H7 (cell line): Measurements from ENCODE around the gene MACF1. TPM values are rescaled to one million over a fixed set of nuclear protein-coding genes. Genes with fewer than 3 reads are reported as not detected.
A peak's percentile ranks its signal among the peaks of the same experiment; 100 is the strongest.

ENCODE experiments used
- DNase-seq: peaks from one replicate; pipeline ENCODE4 v3.0.0; 2012
- H3K27me3 ChIP-seq: 2 replicates; pipeline ENCODE4 v1.6.0; 2011; ENCODE audit warnings: mild to moderate bottlenecking, low read length; ENCODE audit not compliant: control insufficient read depth, insufficient read depth
- H3K36me3 ChIP-seq: replicated peaks from 2 replicates; pipeline ENCODE4 v1.5.1; 2011; ENCODE audit warnings: low read length; ENCODE audit not compliant: control insufficient read depth, insufficient read depth
- H3K4me3 ChIP-seq: 2 replicates; pipeline ENCODE4 v1.5.1; 2011; ENCODE audit warnings: low read depth, mild to moderate bottlenecking, control low read depth, low read length, moderate library complexity; ENCODE audit not compliant: insufficient read depth
- total RNA-seq: library from RNA; depleted of rRNA; stranded (reverse); fragments of >200 nt; shearing (Covaris generic); gene quantifications from 2 replicates; pipeline ENCODE4 v1.2.3, GENCODE V29; 2014

MACF1 gene
- total RNA-seq, 1 experiment from 2014 or later = 102 TPM

DNA sequence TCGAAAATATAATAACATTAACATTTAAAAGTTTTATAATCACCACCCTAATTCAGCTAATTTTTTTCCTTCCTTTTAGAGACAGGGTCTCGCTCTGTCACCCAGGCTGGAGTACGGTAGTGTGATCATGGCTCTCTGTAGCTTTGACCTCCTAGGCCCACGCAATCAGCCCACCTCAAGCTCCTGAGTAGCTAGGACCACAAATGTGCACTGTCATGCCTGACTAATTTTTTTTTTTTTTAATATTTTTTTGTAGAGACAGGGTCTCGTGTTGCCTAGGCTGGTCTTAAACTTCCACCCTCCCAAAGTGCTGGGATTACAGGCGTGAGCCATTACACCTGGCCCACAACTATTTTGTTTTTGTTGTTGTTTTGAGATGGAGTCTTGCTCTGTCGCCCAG, 172.2 kb downstream of the MACF1 start:
- Histone ChIP-seq H3K4me3 (no peak overlapping the region), H3K36me3 (peaks cover 19% of the 10 kb centered on the region), H3K27me3 (no peaks in the 10 kb centered on the region)
- DNase-seq = no peak

DNA sequence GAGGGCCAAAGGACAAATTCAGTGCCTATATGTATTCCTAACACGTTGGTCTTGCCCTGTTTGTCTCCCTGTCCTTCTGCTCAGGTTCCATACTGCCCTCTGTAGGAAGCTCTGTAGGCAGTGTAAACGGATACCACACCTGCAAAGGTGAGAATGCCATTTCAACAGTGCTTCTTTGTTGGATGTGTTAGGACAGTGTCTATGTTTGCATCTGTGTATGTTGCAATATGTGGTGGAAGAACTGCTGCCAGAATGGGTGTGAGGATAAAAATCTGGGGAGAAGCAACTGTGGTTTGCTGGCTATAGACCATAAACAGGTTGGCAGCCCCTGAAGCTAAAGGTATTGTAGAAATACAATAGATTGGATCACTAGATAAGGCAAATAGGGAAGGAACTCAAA, 173.9 kb downstream of the MACF1 start:
- no peak overlapping the region for H3K4me3 ChIP-seq
- no peaks in the 10 kb centered on the region for H3K27me3 ChIP-seq
- H3K36me3 ChIP-seq = peaks cover 18% of the 10 kb centered on the region
- peak; percentile 74 for DNase-seq

DNA sequence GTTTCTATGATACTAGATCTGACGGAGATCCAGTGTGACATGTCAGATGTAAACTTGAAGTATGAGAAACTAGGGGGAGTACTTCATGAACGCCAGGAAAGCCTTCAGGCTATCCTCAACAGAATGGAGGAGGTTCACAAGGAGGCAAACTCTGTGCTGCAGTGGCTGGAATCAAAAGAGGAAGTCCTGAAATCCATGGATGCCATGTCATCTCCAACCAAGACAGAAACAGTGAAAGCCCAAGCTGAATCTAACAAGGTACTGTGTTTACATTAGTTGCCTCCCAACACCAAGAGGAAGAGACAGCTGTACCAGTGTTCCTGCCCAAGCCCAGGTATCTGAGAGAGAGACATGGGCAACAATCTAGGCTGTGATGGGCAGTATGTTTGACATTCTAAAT, 174.7 kb downstream of the MACF1 start:
- Histone ChIP-seq H3K27me3 (no peaks in the 10 kb centered on the region), H3K36me3 (peaks cover 18% of the 10 kb centered on the region), H3K4me3 (no peak overlapping the region)
- no peak for DNase-seq

DNA sequence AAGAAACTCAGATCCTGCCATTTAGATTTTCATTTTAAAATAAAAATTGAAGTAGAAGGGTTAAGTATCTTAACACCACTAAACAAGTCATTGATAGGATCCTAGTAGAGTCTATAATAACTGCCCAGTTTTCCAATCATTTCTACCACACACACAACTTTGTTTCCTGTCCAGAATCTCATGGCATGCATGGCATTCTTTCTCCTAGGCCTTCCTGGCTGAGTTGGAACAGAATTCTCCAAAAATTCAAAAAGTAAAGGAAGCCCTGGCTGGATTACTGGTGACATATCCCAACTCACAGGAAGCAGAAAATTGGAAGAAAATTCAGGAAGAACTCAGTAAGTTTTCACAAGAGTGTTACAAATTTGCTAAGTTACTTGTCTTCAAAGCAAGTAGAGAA, 175.5 kb downstream of the MACF1 start:
- H3K36me3 ChIP-seq = peaks cover 18% of the 10 kb centered on the region
- no peak for DNase-seq
- H3K4me3 ChIP-seq = no peak overlapping the region
- H3K27me3 ChIP-seq = no peaks in the 10 kb centered on the region

DNA sequence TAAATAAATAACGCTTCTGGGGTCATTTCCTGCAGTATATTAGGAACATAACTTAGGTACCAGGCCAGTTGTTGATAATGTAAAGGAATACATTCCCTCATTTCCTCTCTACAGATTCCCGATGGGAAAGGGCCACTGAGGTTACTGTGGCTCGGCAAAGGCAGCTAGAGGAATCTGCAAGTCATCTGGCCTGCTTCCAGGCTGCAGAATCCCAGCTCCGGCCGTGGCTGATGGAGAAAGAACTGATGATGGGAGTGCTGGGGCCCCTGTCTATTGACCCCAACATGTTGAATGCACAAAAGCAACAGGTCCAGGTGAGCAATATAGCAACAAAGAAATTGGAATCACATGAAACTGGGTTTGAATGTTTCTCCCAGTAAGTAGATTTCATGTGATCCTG, 177.3 kb downstream of the MACF1 start:
- no peaks in the 10 kb centered on the region for H3K27me3 ChIP-seq
- peaks cover 24% of the 10 kb centered on the region for H3K36me3 ChIP-seq
- no peak overlapping the region for H3K4me3 ChIP-seq
- no peak for DNase-seq

DNA sequence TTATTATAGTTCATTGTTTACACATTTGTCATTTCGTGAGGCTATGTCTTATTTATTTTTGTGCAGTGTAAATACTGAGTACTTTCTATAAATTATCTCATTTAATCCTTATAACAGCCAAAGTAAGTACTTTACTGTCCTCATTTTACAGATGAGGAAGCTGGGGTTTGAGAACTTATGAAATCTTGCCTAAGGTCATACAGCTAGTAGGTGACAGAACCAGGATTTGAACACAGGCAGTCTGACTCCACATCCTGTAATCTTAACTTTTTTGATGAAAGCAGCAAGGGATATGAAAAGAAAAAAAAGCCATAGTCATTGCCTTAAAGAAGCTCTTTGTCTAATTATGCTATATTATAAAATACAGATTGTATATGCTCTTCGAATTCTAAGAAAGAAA, 179.8 kb downstream of the MACF1 start:
- DNase-seq = no peak
- Histone ChIP-seq H3K36me3 (peaks cover 33% of the 10 kb centered on the region), H3K27me3 (no peaks in the 10 kb centered on the region), H3K4me3 (no peak overlapping the region)

DNA sequence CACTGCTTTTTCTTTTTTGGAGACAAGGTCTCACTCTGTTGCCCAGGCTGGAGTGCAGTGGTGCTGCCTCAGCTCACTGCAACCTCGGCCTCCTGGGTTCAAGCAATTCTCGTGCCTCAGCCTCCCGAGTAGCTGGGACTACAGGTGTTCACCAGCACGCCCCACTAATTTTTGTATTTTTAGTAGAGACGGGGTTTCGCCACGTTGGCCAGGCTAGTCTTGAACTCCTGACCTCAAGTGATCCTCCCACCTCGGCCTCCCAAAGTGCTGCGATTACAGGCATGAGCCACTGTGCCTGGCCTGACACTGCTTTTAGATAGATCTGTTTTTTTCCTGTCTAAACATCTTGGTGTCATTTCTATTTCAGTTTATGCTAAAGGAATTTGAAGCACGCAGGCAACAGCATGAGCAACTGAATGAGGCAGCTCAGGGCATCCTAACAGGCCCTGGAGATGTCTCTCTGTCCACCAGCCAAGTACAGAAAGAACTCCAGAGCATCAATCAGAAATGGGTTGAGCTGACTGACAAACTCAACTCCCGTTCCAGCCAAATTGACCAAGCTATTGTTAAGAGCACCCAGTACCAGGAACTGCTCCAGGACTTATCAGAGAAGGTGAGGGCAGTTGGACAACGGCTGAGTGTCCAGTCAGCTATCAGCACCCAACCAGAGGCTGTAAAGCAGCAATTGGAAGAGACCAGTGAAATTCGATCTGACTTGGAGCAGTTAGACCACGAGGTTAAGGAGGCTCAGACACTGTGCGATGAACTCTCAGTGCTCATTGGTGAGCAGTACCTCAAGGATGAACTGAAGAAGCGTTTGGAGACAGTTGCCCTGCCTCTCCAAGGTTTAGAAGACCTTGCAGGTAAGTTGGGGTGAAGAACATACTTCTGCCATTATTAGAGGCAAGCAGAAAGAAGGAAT, 180.8 kb downstream of the MACF1 start:
- H3K36me3 ChIP-seq = peaks cover 25% of the 10 kb centered on the region
- H3K27me3 ChIP-seq = no peaks in the 10 kb centered on the region
- H3K4me3 ChIP-seq = no peak overlapping the region
- DNase-seq = no peak

DNA sequence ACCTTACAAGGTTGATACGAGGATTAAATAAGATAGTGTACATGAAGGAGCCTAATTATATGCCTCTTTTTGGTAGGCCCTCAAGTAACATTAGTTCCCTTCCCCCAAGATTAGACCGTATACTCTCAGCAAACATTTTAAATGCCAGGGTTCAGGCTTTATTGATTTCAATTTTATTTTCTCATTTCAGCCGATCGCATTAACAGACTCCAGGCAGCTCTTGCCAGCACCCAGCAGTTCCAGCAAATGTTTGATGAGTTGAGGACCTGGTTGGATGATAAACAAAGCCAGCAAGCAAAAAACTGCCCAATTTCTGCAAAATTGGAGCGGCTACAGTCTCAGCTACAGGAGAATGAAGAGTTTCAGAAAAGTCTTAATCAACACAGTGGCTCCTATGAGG, 182.5 kb downstream of the MACF1 start:
- no peak overlapping the region for H3K4me3 ChIP-seq
- H3K36me3 ChIP-seq = peaks cover 20% of the 10 kb centered on the region
- H3K27me3 ChIP-seq = no peaks in the 10 kb centered on the region
- DNase-seq = no peak

DNA sequence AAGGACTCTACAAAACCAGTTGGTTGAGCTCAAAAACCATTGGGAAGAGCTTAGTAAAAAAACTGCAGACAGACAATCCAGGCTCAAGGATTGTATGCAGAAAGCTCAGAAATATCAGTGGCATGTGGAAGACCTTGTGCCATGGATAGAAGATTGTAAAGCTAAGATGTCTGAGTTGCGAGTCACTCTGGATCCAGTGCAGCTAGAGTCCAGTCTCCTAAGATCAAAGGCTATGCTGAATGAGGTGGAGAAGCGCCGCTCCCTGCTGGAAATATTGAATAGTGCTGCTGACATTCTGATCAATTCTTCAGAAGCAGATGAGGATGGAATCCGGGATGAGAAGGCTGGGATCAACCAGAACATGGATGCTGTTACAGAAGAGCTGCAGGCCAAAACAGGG, 183.0 kb downstream of the MACF1 start:
- DNase-seq = no peak
- Histone ChIP-seq H3K4me3 (no peak overlapping the region), H3K27me3 (no peaks in the 10 kb centered on the region), H3K36me3 (peaks cover 20% of the 10 kb centered on the region)

DNA sequence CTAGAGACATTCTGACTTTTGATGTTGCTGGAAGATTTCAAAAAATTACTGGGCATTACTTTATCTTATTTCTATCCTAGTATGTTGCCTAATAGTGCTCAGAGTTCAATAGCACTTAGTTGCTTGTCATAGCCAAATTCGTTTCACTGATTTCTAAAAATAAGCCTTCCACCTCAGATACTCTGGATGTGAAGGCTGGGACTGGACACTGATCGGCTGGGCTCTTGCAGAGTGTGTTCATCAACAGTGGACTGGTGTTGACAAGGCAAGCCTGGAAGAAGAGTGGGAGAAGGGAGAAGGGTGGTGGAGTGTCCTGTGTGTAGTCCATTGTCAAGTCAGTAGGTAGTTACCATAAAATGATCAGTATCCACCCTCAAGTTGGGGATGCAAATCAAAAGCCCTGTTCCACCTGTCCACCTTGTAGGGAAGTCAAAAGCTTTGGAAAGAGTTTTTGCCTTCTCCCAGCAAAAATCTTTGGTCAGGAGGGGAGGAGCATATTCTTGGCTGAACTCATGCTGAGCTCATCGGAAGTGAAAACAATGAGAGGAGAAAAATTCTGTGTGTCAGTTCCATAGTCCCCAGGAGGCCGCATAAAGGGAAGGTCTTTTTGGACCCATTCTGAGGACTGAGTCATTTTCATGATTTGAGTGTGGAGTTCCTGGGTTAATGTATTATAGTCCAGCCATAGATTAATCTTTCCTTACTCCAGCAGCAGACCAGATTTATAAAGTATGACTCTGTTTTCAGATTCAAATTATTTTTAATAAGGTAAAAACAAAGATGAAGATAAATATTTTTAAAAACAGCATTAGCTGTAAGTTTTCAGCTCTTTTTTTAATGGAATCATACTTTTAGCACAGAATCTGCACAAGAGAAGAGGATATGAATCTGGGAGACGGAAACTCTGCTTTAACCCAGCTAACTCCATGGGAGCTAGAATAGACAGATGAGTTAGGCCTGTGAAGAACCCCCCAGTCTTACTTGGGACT, 187.5 kb downstream of the MACF1 start:
- DNase-seq = peak; percentile 43
- Histone ChIP-seq H3K36me3 (peaks cover 14% of the 10 kb centered on the region), H3K27me3 (no peaks in the 10 kb centered on the region), H3K4me3 (no peak overlapping the region)

DNA sequence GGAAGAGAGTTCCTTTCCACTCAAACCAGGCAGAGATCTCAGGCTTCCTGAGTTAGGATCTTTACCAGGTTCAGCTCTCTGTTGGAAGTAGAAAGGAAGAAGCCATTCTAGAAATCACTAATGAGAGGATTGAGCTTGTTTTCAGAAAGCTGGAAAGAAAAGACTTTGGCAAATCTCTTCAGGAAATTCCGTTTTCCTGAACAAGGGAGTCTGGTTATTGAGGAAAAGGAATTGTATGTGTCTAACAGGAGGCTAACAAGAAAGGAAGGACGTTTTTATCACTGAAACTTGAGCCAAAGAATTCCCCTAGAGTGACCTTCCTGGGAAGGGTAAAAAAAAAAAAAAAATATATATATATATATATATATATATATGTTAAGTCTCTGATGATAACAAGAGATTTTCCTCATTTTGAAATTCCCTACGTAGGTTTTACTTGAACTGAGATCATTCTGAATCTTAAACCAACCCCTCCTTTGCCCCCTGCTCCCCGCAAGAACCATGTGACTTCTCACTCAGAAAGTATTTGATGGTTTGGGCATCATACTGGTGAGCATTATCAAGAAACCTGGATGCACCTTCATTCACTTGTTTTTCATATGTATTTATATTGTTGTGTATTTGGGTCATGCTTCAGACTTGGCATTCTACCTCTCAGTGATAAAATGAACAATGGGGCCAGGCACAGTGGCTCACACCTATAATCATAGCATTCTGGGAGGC, 188.5 kb downstream of the MACF1 start:
- Histone ChIP-seq H3K27me3 (no peaks in the 10 kb centered on the region), H3K4me3 (no peak overlapping the region), H3K36me3 (peaks cover 4% of the 10 kb centered on the region)
- DNase-seq = no peak

DNA sequence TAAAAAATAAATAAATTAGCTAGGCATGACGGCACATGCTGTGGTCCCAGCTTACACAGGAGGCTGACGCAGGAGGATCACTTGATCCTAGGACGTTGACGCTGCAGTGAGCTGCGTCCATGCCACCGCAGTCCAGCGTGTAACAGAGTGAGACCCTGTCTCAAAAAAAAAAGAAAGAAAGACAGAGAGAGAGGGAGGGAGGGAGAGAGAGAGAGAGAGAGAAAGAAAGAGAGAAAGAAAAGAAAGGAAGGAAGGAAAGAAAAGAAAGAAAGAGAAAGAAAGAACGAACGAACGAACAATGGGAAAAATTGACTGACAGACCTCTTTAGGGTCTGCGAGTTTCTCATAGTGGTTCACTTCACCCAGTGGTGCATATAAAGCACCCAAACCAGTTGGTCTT, 189.2 kb downstream of the MACF1 start:
- Histone ChIP-seq H3K4me3 (no peak overlapping the region), H3K36me3 (peaks cover 1% of the 10 kb centered on the region), H3K27me3 (no peaks in the 10 kb centered on the region)
- DNase-seq = no peak

DNA sequence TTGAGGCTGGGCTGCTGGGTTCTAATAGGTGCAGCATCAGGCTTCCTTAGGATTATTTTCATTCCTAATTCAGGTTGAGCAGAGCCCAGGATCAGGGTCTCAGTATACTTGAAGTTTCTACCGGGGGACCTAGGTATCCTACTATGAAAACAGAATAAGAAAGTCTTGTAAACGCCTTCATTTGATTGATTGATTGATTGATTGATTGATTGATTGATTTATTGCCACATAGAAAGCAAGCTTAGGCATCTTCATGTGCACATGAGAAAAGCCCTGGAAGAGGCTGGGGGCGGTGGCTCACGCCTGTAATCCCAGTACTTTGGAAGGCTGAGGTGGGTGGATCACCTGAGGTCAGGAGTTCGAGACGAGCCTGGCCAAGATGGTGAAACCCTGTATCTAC, 189.6 kb downstream of the MACF1 start:
- Histone ChIP-seq H3K4me3 (no peak overlapping the region), H3K36me3 (peaks cover 1% of the 10 kb centered on the region), H3K27me3 (no peaks in the 10 kb centered on the region)
- no peak for DNase-seq

DNA sequence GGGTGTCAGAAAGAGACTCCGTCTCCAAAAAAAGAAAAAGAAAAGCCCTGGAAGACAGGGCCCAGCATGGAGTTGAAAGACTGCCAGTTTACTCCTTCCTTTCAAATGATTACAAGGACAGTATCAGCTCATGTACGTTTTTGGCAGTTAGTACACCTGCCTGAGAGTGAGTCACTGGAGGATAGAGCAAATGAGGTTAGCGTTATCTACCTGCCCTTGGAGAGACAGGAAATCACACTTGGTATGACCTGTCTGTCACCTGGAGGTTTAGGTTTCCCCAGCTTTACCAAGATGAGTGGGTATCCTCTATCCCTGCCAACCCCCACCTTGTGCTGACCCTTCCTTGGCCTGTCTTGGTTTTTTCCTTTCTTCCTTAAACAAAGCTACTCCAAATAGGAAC, 190.1 kb downstream of the MACF1 start:
- H3K36me3 ChIP-seq = peaks cover 1% of the 10 kb centered on the region
- DNase-seq = no peak
- H3K4me3 ChIP-seq = no peak overlapping the region
- no peaks in the 10 kb centered on the region for H3K27me3 ChIP-seq
